GM21717 (cell line): ENCODE measurements around the gene IGSF8.
"Not testable (repeated sequence)": the region's sequence is repeated elsewhere in the genome, so short reads cannot be mapped to it uniquely, and the experiment has no call there.

Experiments used
- ATAC-seq: cut with Tn5 transposase; IDR thresholded peaks from one replicate; pipeline ENCODE4 v1.9.1; 2021; ENCODE audit warnings: mild to moderate bottlenecking, moderate library complexity; ENCODE audit not compliant: unreplicated experiment

The IGSF8 gene

DNA sequence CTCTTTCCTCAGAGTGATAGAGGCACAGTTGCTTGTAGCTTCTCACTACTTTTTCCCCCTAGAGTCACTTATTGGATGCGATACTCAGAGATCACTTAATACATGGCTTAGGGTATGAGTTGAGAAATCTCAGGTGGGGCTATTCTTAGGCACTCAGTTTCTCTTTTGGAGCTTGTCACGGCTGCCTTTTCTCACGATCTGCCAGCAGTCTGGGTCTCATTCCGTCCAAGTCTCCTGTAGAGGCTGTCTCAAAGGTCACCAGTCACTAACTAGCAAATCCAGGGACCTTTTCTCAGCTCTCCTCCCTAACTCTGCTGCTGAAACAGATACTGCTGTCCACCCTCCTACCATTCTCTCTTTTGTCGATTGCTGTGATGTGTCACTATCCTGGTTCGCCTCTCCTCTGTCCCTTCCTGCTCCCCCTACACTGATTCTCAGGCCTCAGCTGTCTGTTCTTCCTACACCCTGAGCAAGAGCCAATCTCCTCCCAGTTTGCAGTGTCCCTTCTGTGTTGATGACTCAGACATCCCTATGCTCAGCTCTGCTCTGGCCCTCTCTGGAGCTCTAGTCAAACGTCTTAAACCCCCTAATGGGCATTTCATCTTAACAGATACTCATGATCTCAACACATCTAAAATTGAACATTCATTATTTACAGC, 29.6 kb upstream of the IGSF8 start:
- ATAC-seq, result no peak

GRCh38 chr1:160127381-160127780, 29.0 kb upstream of the IGSF8 start:
- no peak for ATAC-seq

- ATAC-seq, result not testable (repeated sequence)
These were observed 27.9 kb upstream of the IGSF8 start for GRCh38 chr1:160126342-160126741.

- no peak for ATAC-seq
These were observed 27.3 kb upstream of the IGSF8 start for GRCh38 chr1:160125746-160126145.

- no peak for ATAC-seq
These were observed 26.5 kb upstream of the IGSF8 start for GRCh38 chr1:160124705-160125478.

GRCh38 chr1:160123726-160124125, 25.3 kb upstream of the IGSF8 start:
- no peak for ATAC-seq

DNA sequence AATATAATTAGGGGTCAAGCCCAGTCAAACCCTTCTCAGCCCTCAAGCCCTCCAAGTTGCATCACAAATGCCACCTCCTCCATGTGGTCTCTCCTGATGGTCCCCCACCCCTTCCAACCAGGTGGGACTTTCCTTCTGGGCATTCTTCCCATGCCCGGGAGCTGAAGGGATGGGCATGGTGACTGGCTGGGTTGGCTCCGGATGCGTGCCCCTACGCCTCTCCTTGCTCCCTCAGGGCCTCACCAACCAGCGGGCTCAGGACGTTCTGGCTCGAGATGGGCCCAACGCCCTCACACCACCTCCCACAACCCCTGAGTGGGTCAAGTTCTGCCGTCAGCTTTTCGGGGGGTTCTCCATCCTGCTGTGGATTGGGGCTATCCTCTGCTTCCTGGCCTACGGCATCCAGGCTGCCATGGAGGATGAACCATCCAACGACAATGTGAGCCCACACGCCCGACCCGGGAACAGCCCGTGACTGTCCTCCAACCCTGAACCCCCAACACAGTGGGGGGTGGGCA, 24.6 kb upstream of the IGSF8 start:
- no peak for ATAC-seq

DNA sequence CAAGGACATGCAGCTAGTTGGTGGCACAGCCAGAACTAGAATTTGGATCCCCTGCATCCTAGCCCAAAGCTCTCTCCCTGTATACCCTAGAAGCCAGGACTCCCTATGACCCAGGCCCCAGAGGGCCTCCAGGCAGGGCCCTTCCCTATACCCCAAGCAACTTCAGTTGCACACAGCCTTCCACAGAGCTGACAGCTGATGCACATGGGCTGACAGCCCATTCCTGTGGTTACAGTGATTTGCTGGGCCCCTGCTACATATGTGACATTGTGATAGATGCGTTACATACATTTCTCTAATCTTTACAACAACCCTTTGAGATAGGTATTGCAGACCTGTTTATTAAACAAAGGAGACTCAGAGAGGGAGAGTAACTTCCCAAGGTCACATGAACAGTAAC, 23.0 kb upstream of the IGSF8 start:
- no peak for ATAC-seq

GRCh38 chr1:160120797-160121196, 22.4 kb upstream of the IGSF8 start:
- no peak for ATAC-seq

- no peak for ATAC-seq
These were observed 20.5 kb upstream of the IGSF8 start for GRCh38 chr1:160118928-160119327.

- no peak for ATAC-seq
These were observed 19.3 kb upstream of the IGSF8 start for GRCh38 chr1:160117709-160118183.

GRCh38 chr1:160117300-160117699, 18.9 kb upstream of the IGSF8 start:
- no peak for ATAC-seq

DNA sequence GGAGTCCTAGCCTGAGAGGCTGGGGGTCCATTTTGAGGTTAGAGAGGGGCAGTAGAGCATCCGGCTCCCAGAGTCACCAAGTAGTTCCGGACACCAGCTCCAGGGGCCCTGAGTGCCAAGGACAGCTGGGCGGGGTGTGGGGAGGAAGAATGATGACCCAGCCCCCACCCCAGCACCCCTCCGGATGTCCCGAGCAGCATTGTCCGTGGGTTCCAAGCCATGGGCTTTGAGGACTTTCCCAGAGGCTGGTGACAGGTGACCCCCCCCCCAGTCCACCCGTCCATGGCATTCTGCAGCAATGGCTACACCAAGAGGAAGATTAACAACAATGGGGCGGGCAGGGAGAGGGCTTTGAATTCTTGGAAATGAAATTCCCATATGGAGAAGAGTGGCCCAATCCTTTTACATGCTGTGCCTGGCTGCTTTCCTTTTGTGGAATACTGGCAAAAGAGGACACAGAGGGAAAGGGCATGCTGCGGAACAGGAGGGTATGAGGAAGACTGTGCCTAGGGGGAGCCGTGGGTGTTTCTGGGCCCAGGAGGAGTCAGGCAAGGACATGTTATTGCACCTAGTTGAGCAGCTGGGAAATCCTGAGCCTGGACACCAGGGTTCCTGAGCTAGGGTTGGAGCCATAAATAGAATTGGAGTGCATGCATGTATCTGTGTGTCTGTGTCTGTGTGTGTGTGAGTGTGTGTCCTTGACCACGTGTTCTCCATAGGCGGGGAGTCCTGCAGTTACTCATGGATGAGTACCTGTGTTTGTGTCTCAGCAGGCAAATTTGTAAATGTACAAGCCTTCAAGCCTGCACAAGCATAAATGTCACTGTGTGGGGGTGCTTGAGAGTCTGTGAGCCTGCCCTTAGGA, 18.1 kb upstream of the IGSF8 start:
- no peak for ATAC-seq

- ATAC-seq, result no peak
These were observed 17.3 kb upstream of the IGSF8 start, which contains the start of gene ATP1A2 for GRCh38 chr1:160115545-160116282. Gene ATP1A2, plus strand, starts transcription at chr1:160115759. Its CDS starts 103 bp downstream, at chr1:160115862.

DNA sequence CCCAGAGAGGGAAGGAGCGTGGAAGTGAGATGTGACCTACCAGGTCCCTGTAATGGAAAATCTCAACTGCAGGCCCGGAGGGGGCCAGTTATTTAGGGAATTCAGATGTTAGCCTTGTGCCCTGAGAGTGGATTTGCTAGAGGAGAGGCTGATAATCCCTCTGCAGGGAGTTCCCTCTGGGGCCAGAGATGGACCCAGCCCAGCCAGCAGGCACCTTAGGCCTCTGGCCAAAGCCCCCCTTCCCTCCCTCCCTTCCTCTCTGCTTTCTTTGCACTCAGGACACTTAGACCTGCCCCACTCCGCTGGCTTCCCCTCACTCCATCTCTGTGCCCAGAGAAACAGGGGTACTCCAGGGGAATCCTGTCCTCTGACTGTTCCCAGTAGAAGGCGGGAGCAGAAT, 15.7 kb upstream of the IGSF8 start:
- ATAC-seq, result no peak

DNA sequence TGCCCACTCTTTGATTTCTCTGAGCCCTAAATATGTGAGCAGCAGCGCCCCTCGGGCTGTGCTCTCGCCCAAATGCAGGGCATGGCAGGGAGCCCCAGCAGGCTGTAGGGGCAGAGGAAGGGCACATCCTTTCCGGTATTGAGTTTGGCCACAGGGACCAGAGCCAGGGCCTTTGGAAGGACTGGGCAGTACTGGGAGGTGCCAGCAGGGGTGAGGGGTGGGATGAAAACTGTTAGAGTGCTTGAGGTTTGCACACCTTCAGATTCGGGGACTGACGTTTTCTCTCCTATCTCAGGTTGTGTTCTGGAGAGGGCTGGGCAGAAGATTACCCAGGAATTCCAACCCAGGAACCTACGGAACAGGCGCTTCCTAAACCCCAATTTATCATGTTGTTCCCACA, 15.0 kb upstream of the IGSF8 start:
- no peak for ATAC-seq

- ATAC-seq, result no peak
These were observed 13.9 kb upstream of the IGSF8 start for GRCh38 chr1:160112357-160112756.

DNA sequence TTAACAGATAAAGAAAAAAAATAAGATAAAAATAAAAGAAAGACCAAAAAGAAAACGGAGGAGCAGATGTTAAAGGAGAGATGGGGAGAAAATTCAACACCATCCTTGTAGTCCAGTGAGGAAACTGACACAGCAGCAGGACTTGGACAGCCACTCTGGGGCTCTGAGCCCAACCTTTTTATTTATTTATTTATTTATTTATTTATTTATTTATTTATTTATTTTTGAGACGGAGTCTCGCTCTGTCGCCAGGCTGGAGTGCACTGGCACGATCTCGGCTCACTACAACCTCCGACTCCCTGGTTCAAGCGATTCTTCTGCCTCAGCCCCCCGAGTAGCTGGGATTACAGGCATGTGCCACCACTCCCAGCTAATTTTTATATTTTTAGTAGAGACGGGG, 13.0 kb upstream of the IGSF8 start:
- ATAC-seq, result not testable (repeated sequence)

GRCh38 chr1:160109686-160110085, 11.3 kb upstream of the IGSF8 start:
- ATAC-seq, result no peak

DNA sequence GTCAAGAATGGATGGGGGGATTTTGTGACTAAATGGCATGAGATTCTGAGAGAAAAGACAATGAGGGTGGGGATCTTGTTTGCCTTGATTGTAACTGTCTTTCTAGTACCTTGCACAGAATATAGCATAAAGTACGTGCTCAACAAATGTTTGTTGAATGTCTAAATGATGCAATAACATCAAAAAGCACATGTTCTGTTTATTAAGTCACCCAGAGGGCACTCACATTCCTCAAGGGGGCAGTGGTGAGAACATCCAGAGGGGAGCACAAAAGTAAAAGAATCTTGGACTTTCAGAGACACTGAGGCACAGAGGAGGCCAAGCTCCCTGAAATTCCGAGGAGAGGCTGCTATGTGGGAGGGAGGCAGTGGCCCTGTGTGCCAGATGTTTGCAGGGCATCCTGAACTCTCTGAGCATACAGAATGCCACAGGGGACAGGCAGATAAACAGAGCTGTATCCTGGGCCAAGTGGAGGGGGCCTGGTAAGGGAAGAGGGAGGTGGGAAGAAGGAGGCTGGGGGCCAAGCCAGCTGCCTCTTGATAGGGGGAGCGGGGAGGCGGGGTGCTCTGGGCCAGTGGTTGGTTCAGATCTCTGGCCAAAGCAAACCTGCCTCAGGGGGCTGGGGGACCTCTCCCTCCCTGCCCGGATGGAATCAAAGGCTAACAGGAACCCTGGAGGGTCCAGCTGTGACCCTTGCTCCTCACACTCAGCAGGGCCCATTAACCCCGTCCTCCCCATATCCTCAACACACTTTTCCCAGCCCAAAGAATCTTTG, 10.7 kb upstream of the IGSF8 start:
- ATAC-seq, result no peak
